ENCODE measurements around the gene UBR3.

Gene UBR3

DNA sequence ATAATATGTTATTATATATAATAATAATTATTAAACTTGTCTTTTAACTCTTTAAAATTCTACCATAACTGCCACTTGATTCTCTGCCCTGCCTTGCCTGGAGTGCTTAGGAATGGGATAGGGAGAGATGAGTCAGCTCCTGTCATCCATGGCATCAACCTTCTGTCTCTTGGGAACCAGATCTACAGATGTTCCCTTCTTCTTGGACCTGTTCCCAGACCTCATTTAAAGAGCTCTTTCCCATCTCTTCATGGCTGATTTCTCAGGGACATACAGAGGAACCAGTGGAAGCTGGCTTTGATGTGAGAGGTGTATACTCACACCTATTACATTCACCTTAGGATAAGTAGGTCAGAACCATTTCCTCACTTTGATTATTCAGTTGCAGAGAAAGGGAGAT, 195.4 kb downstream of the UBR3 start:
- DNase-seq: no peak
- H3K36me3 ChIP-seq (replicated peaks; ENCODE audit: insufficient read depth, low read length): no peaks in the 10 kb centered on the region
- H3K27me3 ChIP-seq (replicated peaks; ENCODE audit: insufficient read depth, low read length): no peaks in the 10 kb centered on the region
- H3K27ac ChIP-seq (ENCODE audit: low read length): no peak overlapping the region
- no peak overlapping the region for H3K9ac ChIP-seq (ENCODE audit: low read length)
- no peak overlapping the region for H2AFZ ChIP-seq (ENCODE audit: low read length)
- H3K4me2 ChIP-seq (ENCODE audit: low read depth, low read length): no peak overlapping the region
- H3K79me2 ChIP-seq (ENCODE audit: low read length): no peaks in the 10 kb centered on the region
- H3K9me3 ChIP-seq (replicated peaks; ENCODE audit: insufficient read depth, low read length): no peaks in the 10 kb centered on the region
- no peaks in the 10 kb centered on the region for H3K4me1 ChIP-seq (ENCODE audit: low read length)
- no peaks in the 10 kb centered on the region for H3K9me2 ChIP-seq (replicated peaks; ENCODE audit: insufficient read depth, low read length)
- no peaks in the 10 kb centered on the region for H3F3A ChIP-seq (ENCODE audit: insufficient read depth, low read length)
- H3K4me3 ChIP-seq (ENCODE audit: low read length): no peak overlapping the region
- H4K20me1 ChIP-seq (ENCODE audit: insufficient read depth, low read length): no peaks in the 10 kb centered on the region
- TF ChIP-seq, protein P1, sequence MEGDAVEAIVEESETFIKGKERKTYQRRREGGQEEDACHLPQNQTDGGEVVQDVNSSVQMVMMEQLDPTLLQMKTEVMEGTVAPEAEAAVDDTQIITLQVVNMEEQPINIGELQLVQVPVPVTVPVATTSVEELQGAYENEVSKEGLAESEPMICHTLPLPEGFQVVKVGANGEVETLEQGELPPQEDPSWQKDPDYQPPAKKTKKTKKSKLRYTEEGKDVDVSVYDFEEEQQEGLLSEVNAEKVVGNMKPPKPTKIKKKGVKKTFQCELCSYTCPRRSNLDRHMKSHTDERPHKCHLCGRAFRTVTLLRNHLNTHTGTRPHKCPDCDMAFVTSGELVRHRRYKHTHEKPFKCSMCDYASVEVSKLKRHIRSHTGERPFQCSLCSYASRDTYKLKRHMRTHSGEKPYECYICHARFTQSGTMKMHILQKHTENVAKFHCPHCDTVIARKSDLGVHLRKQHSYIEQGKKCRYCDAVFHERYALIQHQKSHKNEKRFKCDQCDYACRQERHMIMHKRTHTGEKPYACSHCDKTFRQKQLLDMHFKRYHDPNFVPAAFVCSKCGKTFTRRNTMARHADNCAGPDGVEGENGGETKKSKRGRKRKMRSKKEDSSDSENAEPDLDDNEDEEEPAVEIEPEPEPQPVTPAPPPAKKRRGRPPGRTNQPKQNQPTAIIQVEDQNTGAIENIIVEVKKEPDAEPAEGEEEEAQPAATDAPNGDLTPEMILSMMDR (IDR thresholded peaks at IDR 0.05; ENCODE audit: low read length): no peak
- TF ChIP-seq EZH2phosphoT487 (IDR thresholded peaks at IDR 0.05; ENCODE audit: low read length) (no peak), EZH2 (optimal IDR thresholded peaks at IDR 0.05; ENCODE audit: low read depth, low read length) (no peak)

DNA sequence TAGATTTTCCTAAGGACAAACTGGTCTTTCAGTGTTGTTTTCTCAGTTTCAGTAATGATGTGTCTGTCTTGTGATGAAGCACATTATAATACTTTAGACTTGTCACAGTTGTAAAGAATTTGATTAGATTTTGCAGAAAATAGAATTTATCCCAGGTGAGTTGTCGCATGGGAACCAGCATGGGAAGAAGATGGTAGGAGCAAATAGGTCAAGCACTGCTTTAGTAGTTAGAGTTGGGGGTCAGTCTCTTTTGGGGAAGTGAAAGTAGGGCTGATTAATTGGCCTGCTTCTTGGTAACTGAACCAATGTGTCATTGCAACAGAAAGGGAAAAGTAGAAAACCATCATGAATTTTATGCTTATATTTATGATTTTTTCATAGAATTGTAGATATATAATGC, 197.5 kb downstream of the UBR3 start:
- no peaks in the 10 kb centered on the region for H3K9me2 ChIP-seq (replicated peaks; ENCODE audit: insufficient read depth, low read length)
- H3K27ac ChIP-seq (ENCODE audit: low read length): no peak overlapping the region
- no peaks in the 10 kb centered on the region for H3F3A ChIP-seq (ENCODE audit: insufficient read depth, low read length)
- DNase-seq: no peak
- no peak for TF ChIP-seq EZH2phosphoT487 (IDR thresholded peaks at IDR 0.05; ENCODE audit: low read length)
- H3K4me1 ChIP-seq (ENCODE audit: low read length): no peaks in the 10 kb centered on the region
- no peaks in the 10 kb centered on the region for H3K27me3 ChIP-seq (replicated peaks; ENCODE audit: insufficient read depth, low read length)
- no peak overlapping the region for H2AFZ ChIP-seq (ENCODE audit: low read length)
- H3K9me3 ChIP-seq (replicated peaks; ENCODE audit: insufficient read depth, low read length): no peaks in the 10 kb centered on the region
- H3K79me2 ChIP-seq (ENCODE audit: low read length): no peaks in the 10 kb centered on the region
- no peak overlapping the region for H3K4me3 ChIP-seq (ENCODE audit: low read length)
- no peak overlapping the region for H3K4me2 ChIP-seq (ENCODE audit: low read depth, low read length)
- no peaks in the 10 kb centered on the region for H4K20me1 ChIP-seq (ENCODE audit: insufficient read depth, low read length)
- H3K9ac ChIP-seq (ENCODE audit: low read length): no peak overlapping the region
- H3K36me3 ChIP-seq (replicated peaks; ENCODE audit: insufficient read depth, low read length): no peaks in the 10 kb centered on the region

DNA sequence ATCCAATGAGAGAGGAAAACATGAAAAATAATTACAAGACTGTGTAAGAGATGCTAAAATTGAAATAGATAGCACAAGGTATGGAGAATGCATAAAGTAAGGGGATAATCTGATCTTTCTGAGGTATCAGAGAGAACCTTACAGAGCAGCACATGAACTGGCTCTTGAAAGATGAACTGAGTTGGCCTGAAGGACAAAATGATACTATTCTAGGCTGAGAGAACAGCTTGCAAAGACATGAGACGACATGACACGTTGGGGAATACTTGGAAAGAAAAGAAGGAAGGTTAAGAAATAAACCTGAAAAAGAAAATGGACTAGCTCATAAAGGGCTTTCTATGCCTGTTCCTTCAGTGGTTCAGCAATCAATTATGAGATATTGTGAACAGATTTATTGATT, 198.0 kb downstream of the UBR3 start:
- no peak for DNase-seq
- Histone ChIP-seq H3K9me2 (replicated peaks; ENCODE audit: insufficient read depth, low read length) (no peaks in the 10 kb centered on the region), H3K4me1 (ENCODE audit: low read length) (no peaks in the 10 kb centered on the region), H3F3A (ENCODE audit: insufficient read depth, low read length) (no peaks in the 10 kb centered on the region), H3K4me2 (ENCODE audit: low read depth, low read length) (no peak overlapping the region), H3K4me3 (ENCODE audit: low read length) (no peak overlapping the region), H2AFZ (ENCODE audit: low read length) (no peak overlapping the region), H3K36me3 (replicated peaks; ENCODE audit: insufficient read depth, low read length) (no peaks in the 10 kb centered on the region; the same call in 1 of the 2 replicates), H3K9ac (ENCODE audit: low read length) (no peak overlapping the region), H3K79me2 (ENCODE audit: low read length) (no peaks in the 10 kb centered on the region), H3K27ac (ENCODE audit: low read length) (no peak overlapping the region), H3K9me3 (replicated peaks; ENCODE audit: insufficient read depth, low read length) (no peaks in the 10 kb centered on the region), H3K27me3 (replicated peaks; ENCODE audit: insufficient read depth, low read length) (no peaks in the 10 kb centered on the region), H4K20me1 (ENCODE audit: insufficient read depth, low read length) (no peaks in the 10 kb centered on the region)
- TF ChIP-seq, protein P1 (IDR thresholded peaks at IDR 0.05; ENCODE audit: low read length): no peak
- TF ChIP-seq EZH2phosphoT487 (IDR thresholded peaks at IDR 0.05; ENCODE audit: low read length): no peak
- no peak for TF ChIP-seq EZH2 (optimal IDR thresholded peaks at IDR 0.05; ENCODE audit: low read depth, low read length)

DNA sequence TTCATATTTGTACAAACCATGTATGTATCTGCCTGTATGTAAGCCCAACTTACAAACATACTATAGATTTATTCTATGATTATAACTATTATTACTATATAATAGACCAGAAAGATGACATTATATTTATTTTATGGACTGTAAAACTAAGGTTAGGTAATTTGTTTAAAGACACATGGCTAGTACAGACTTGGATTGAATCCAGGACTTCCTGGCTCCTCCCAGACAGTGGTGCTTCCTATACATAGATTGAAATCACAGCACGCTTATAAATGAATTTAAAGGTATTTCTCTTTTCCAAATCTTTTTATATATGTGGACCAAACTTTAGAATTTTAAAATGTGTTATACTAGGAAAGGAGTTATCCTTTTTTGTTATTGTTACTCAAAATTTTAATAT, 199.1 kb downstream of the UBR3 start:
- no peaks in the 10 kb centered on the region for H4K20me1 ChIP-seq (ENCODE audit: insufficient read depth, low read length)
- H3K27me3 ChIP-seq (replicated peaks; ENCODE audit: insufficient read depth, low read length): no peaks in the 10 kb centered on the region
- H3K9me2 ChIP-seq (replicated peaks; ENCODE audit: insufficient read depth, low read length): no peaks in the 10 kb centered on the region
- no peaks in the 10 kb centered on the region for H3F3A ChIP-seq (ENCODE audit: insufficient read depth, low read length)
- no peak for DNase-seq
- H3K4me1 ChIP-seq (ENCODE audit: low read length): no peaks in the 10 kb centered on the region
- no peak for TF ChIP-seq EZH2 (optimal IDR thresholded peaks at IDR 0.05; ENCODE audit: low read depth, low read length)
- no peak for TF ChIP-seq EZH2phosphoT487 (IDR thresholded peaks at IDR 0.05; ENCODE audit: low read length)
- TF ChIP-seq, protein P1 (IDR thresholded peaks at IDR 0.05; ENCODE audit: low read length): no peak
- no peaks in the 10 kb centered on the region for H3K79me2 ChIP-seq (ENCODE audit: low read length)
- H3K27ac ChIP-seq (ENCODE audit: low read length): no peak overlapping the region
- no peak overlapping the region for H3K4me3 ChIP-seq (ENCODE audit: low read length)
- H3K36me3 ChIP-seq (replicated peaks; ENCODE audit: insufficient read depth, low read length): no peaks in the 10 kb centered on the region; the same call in 1 of the 2 replicates
- no peak overlapping the region for H2AFZ ChIP-seq (ENCODE audit: low read length)
- no peaks in the 10 kb centered on the region for H3K9me3 ChIP-seq (replicated peaks; ENCODE audit: insufficient read depth, low read length)
- H3K9ac ChIP-seq (ENCODE audit: low read length): no peak overlapping the region
- no peak overlapping the region for H3K4me2 ChIP-seq (ENCODE audit: low read depth, low read length)

Measured in MM.1S (cell line).